A673 (cell line): ENCODE measurements around the gene RFPL1. TPM values are rescaled to one million over a fixed set of nuclear protein-coding genes. Genes with fewer than 3 reads are reported as not detected.
"Not testable (repeated sequence)": the region's sequence is repeated elsewhere in the genome, so short reads cannot be mapped to it uniquely, and the experiment has no call there.

Source experiments
- BruUV-seq: library from RNA; stranded (reverse); fragments of 400-500 nt; replicated peaks from 2 replicates; lab custom pipeline; 2021; lab: Mats Ljungman, UMichigan
- CTCF ChIA-PET: fragments of 300-600 bp; sonication (Branson Sonifier 250); formaldehyde crosslinking; loops from one replicate; lab custom pipeline; 2022; ENCODE audit warnings: antibody characterized with exemption; lab: Charles Lee
- POLR2A ChIA-PET: fragments of 300-600 bp; sonication (Branson Sonifier 250); formaldehyde crosslinking; loops from one replicate; lab custom pipeline; 2022; ENCODE audit warnings: antibody characterized with exemption; ENCODE audit not compliant: low non-redundant PET; lab: Charles Lee
- DNase-seq: peaks from one replicate; pipeline ENCODE4 v3.0.0-alpha.2; 2015; ENCODE audit warnings: low spot score
- H3K27ac ChIP-seq: fragments of 200-600 bp; sonication (generic); 2 replicates; pipeline ENCODE4 v1.5.1; 2016; ENCODE audit warnings: mixed run types, low read depth, mild to moderate bottlenecking, mixed read lengths, antibody characterized with exemption, low read length; ENCODE audit not compliant: poor library complexity, severe bottlenecking
- H3K27me3 ChIP-seq: fragments of 200-600 bp; sonication (generic); replicated peaks from 2 replicates; pipeline ENCODE4 v1.6.1; 2017; ENCODE audit warnings: mixed run types, low read depth, mild to moderate bottlenecking, mixed read lengths, antibody characterized with exemption, low read length; ENCODE audit not compliant: insufficient read depth, poor library complexity
- H3K36me3 ChIP-seq: fragments of 200-600 bp; sonication (generic); 2 replicates; pipeline ENCODE4 v1.6.1; 2016; ENCODE audit warnings: mixed run types, mild to moderate bottlenecking, mixed read lengths, antibody characterized with exemption, low read length; ENCODE audit not compliant: insufficient read depth, poor library complexity, severe bottlenecking
- H3K4me1 ChIP-seq: fragments of 200-600 bp; sonication (generic); 2 replicates; pipeline ENCODE4 v1.6.1; 2017; ENCODE audit warnings: mixed run types, mild to moderate bottlenecking, mixed read lengths, antibody characterized with exemption, low read length; ENCODE audit not compliant: insufficient read depth, poor library complexity, severe bottlenecking
- H3K4me3 ChIP-seq: fragments of 200-600 bp; sonication (generic); 2 replicates; pipeline ENCODE4 v1.5.1; 2016; ENCODE audit warnings: low read depth, mixed run types, mild to moderate bottlenecking, mixed read lengths, low read length; ENCODE audit not compliant: poor library complexity, severe bottlenecking
- H3K9me3 ChIP-seq: fragments of 200-600 bp; sonication (generic); 2 replicates; pipeline ENCODE4 v1.6.1; 2016; ENCODE audit warnings: mixed run types, low read depth, mild to moderate bottlenecking, mixed read lengths, antibody characterized with exemption, low read length; ENCODE audit not compliant: poor library complexity, severe bottlenecking
- EZH2 ChIP-seq: fragments of 200-600 bp; sonication (generic); IDR thresholded peaks from 2 replicates; pipeline ENCODE4 v1.6.1; 2017; ENCODE audit warnings: borderline replicate concordance, low read depth, mild to moderate bottlenecking, mixed read lengths, antibody characterized with exemption, low read length; ENCODE audit not compliant: poor library complexity, severe bottlenecking
- intact Hi-C: fragments of 100-400 bp; cut with micrococcal nuclease; formaldehyde crosslinking; loops from one replicate; pipeline ENCODE4 v1.10.0; 2022; ENCODE audit not compliant: unreplicated experiment
- total RNA-seq: library from RNA; stranded (reverse); gene quantifications from 2 replicates; pipeline ENCODE4 v1.2.3, GENCODE V29; 2021
- TF ChIP-seq, protein P1 (sequence below): fragments of 300-800, 200-600 bp; sonication (generic); conservative IDR thresholded peaks from 2 replicates; pipeline ENCODE4 v1.5.1; 2017; ENCODE audit warnings: low read depth, mild to moderate bottlenecking, antibody characterized with exemption, low read length, moderate library complexity, mixed read lengths

Gene RFPL1
- total RNA-seq, 1 experiment from 2014 or later: not detected

DNA sequence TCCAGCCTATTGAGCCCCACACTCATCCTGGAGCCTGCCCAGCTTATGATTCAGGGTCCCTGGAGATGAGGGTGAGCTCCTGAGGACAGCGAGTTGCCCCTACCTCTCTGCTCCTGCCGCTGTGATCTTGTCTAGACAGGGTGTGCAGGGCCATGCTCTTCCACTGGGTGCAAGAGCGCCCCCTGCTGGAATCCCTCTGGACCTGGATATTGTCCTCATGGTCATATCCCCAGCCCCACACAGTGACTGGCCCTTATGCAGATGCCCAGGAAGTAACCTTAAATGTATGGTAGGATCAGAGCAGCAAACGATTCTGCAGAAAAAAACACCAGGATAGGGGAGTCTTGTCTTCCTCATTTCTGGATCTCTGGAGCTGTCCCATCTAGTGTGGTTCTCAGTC lies 25.6 kb upstream of the RFPL1 start:
- H3K27me3 ChIP-seq, H3K4me1 ChIP-seq, H3K36me3 ChIP-seq, H3K27ac ChIP-seq, H3K4me3 ChIP-seq, intact Hi-C loops, CTCF ChIA-PET, BruUV-seq, H3K9me3 ChIP-seq, POLR2A ChIA-PET: not testable (repeated sequence)
- TF ChIP-seq, protein P1, sequence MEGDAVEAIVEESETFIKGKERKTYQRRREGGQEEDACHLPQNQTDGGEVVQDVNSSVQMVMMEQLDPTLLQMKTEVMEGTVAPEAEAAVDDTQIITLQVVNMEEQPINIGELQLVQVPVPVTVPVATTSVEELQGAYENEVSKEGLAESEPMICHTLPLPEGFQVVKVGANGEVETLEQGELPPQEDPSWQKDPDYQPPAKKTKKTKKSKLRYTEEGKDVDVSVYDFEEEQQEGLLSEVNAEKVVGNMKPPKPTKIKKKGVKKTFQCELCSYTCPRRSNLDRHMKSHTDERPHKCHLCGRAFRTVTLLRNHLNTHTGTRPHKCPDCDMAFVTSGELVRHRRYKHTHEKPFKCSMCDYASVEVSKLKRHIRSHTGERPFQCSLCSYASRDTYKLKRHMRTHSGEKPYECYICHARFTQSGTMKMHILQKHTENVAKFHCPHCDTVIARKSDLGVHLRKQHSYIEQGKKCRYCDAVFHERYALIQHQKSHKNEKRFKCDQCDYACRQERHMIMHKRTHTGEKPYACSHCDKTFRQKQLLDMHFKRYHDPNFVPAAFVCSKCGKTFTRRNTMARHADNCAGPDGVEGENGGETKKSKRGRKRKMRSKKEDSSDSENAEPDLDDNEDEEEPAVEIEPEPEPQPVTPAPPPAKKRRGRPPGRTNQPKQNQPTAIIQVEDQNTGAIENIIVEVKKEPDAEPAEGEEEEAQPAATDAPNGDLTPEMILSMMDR: peak; percentile 56
- peak; percentile 19 for DNase-seq

DNA sequence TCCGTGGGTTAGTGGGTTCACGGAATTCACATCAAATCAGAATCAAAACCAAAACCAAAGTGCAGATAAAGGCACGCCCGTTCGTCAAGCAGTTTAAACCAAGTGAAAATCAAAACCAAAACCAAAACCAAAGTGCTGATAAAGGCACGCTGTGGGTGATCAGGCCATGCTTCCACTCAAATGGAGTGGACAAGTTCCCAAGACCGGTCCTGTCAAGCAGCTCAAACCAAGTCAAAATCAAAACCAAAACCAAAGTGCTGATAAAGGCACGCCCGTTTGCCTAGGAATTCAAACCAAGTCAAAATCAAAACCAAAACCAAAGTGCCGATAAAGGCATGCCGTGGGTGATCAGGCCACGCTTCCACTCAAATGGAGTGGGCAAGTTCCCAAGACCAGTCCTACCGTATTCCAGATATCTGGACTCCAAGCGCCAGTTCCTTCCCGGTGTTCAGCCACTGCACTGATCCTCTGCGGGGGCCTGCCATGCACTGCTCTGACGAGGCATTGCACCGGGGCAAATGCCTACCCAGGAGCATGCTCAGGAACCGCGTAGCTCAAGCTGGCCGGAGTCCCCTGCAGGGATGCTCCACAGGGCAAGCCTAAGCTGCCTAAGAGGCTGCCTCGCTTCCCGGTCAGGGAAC lies 23.3 kb upstream of the RFPL1 start:
- CTCF ChIA-PET, H3K36me3 ChIP-seq, H3K9me3 ChIP-seq, H3K27ac ChIP-seq, POLR2A ChIA-PET, H3K27me3 ChIP-seq, H3K4me1 ChIP-seq, intact Hi-C loops: not testable (repeated sequence)
- peak overlapping the region; percentile 48 for H3K4me3 ChIP-seq
- TSS peak; percentile 75 for BruUV-seq
- peak; percentile 52 for DNase-seq

DNA sequence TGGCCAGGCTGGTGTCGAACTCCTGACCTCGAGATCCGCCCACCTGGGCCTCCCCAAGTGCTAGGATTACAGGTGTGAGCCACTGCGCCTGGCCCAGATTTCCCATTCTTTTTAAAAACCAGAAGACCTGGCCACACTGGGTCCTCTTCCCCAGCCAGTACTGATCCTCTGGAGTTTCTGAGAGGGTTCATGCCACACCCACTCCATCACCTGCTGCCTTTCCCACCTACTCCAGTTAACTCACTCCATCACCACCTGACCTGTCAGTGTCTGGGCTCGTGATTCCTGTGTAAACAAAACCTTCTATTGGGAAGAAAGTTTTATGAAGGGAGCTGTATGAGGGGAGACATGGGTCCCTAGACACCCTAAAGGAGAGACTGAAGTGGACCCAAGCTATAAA lies 19.7 kb upstream of the RFPL1 start:
- POLR2A ChIA-PET, DNase-seq, CTCF ChIA-PET, H3K9me3 ChIP-seq, H3K27ac ChIP-seq, H3K27me3 ChIP-seq, H3K4me1 ChIP-seq, intact Hi-C loops, H3K36me3 ChIP-seq, H3K4me3 ChIP-seq, BruUV-seq: not testable (repeated sequence)

DNA sequence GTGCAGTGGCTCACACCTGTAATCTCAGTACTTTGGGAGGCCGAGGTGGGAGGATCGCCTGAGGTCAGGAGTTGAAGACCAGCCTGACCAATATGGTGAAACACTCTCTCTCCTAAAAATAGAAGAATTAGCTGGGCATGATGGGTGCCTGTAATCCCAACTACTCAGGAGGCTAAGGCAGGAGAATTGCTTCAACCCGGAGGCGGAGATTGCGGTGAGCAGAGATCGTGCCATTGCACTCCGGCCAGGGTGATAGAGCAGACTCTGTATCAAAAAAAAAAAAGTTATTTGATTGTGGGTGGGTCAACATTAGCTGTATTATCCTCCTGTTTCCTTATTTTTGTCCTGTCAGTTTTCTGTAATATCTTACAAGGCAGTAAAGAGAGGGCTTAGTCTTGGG lies 11.9 kb upstream of the RFPL1 start:
- no TSS peak for BruUV-seq
- H3K4me3 ChIP-seq: no peak overlapping the region
- no peaks in the 10 kb centered on the region for H3K9me3 ChIP-seq
- no peak for DNase-seq
- CTCF ChIA-PET: interaction anchor here (0.6 kb wide), 1 partner anchor 56 kb away, joined by 5 read pairs; no protein-coding TSS in a partner anchor
- H3K27ac ChIP-seq: no peak overlapping the region
- intact Hi-C loops: no loop called here
- POLR2A ChIA-PET: no interaction called here
- no peaks in the 10 kb centered on the region for H3K4me1 ChIP-seq
- H3K27me3 ChIP-seq: peaks cover 2% of the 10 kb centered on the region
- no peaks in the 10 kb centered on the region for H3K36me3 ChIP-seq
- TF ChIP-seq, protein P1: no peak
- no peak for TF ChIP-seq EZH2
